ENCODE measurements around the gene SNRPA.

Gene SNRPA

DNA sequence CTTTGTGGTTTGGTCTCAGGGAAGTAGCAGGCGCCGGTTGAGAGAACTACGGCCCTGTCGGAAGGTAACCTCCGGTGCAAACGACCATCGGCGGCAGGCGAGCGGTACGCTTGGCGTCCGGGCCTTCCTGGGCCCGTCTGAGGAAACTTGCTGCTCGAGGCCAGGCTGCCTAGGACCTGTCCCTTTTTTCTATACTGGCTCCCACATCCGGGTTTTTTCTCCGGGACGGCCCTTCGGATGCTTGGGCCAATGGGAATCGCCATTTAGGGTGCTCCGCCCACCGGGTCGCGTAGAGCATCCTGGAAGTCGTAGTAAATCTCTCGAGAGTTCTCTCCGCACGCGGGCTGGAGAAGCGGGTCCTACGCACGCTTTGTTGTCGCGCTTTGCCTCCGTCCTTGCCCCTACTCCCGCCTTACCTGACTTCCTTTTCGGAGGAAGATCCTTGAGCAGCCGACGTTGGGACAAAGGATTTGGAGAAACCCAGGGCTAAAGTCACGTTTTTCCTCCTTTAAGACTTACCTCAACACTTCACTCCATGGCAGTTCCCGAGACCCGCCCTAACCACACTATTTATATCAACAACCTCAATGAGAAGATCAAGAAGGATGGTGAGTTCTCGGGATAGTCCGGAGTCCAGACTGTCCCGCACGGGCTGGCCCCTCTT lies at the start of gene SNRPA:
SNRPA (plus strand) TSS at position 330 of the 664 bp plus-strand sequence; CDS start at position 536, 206 bp downstream.
- H3K4me3 ChIP-seq (ENCODE audit: low read depth, low read length): peak within 1 kb of the TSS; percentile 74

DNA sequence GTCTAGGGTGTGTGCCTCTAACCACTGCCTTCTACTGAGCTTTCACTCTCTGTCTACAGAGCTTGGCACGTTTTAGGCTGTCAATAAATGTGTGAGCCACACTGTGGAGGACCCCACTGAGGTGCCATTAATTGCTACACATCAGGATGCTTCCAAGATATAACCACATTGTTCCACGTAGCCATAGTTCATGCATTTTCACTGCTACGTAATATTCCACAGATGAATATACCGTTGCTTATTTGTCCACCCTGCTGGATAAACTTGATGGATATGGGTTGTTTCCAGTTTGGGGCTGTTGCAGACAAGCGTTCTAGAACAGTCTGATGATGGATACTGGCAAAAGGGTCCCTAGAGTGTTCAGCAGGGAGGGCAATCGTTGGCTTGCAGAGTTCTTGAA lies 49.2 kb upstream of the SNRPA start:
- H3K4me3 ChIP-seq (ENCODE audit: low read depth, low read length): no peak overlapping the region

DNA sequence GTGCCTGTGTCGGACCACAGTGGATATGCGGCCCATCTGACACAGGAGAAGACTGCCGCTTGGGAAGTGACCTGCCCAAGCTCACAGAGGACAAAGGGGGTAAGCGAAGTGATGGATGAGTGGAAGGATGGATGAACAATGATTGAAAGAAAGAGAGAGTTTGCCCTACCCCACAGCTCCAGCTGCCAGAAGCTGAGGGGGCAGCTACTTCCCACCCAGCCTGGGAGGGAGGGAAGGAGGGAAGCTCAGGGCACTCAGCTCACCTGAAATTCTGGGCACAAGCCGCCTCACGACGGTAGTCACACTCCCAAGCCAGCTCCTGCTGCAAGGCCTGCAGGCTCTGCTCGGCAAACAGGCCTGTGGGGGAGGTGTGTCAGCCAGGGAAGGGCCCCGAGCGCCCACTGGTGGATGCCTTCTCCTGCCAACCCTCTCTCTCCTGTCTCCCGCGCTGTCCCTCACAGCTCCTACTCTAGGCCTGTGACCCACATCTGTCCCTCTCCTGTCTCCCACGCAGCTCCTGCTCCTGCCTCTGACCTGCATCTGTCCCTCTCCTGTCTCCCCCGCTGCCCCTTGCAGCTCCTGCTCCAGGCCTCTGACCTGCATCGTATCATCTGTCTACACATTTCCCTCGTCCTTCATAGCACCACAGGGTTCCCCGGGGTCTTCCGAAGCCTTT lies 48.5 kb upstream of the SNRPA start:
- H3K4me3 ChIP-seq (ENCODE audit: low read depth, low read length): no peak overlapping the region

DNA sequence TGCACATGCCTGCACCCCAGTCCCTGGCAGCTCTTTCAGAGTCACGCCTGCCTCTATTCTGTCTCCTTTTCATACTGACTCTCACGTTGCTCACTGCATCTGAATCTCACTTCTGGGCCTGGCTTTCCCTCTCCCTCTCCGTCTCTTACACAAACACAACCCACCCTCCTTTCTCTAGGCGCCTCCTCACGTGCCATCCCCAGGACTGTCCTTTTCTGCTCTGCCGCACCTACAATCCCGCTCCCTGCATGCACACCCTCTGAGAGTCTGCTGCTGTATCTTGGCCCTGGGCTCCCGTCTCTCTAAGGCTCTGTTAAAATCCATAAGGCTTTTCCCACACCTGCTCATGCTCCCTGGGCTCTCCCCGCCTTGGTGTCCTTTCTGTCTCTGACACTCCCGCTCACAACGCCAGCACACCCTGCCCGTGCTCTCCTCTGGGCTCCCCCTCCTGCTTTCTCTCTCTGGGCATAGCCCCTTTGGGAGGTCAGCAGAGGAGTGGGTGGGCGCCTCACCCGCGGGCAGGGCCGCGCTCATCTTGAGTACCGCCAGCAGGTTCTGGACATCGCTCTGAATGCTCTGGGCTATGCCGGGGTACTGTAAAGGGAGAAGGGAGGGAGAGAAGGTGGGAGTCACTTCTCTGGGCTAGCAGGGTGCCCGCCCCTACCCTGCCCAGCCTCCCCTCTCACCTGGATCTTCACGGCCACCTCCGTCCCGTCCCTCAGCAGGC lies 47.8 kb upstream of the SNRPA start:
- no peak overlapping the region for H3K4me3 ChIP-seq (ENCODE audit: low read depth, low read length)

DNA sequence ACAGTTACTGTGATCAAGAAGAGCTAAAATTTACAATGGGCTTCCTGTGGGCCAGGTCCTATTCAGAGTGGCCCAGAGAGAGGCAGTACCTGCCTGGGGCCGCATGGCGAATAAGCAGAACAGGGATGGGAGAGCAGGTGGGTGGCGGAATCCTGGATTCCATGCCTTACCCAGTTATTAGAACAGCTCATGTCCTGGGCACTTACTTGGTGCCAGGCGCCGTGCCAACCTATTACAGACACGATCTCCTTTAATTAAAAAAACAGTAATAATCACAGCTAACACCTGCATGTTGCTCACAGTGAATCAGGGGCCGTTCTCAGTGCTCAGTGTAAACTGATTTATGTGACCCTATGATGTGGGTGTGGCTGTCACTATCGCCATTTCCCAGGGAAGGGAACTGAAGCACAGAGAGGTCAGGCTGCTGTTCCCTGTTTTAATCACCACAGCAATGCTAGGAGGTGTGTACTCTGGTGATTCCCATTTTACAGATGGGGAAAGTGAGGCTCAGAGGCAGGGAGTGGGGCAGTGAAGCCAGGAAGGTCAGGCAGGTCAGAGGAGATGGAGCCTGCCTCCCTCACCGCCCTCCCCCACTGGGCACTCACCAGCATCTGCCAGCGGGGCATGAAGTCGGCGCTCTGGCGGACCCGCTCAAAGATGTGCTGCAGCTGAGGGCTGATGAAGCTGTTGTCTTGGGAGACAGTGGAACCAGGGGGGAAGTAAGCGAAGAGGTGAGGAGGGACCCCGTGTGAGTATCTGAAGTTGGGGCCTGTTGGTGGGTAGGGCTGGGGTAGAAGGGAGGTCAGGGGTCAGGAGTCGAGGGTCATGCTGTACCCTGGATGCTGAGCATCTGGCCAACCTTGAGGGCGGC lies 46.3 kb upstream of the SNRPA start:
- no peak overlapping the region for H3K4me3 ChIP-seq (ENCODE audit: low read depth, low read length)

DNA sequence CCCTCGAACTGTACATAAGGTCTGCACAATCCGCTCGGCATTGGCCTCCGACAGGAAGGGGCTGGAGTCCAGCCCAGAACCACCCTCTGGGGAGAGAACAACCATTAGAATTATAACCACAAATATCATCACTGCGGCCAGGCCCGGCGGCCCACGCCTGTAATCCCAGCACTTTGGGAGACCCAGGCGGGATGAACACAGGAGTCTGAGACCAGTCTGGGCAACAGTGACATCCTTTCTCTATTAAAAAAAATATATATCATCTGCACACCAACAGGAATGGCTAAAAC lies 45.7 kb upstream of the SNRPA start:
- no peak overlapping the region for H3K4me3 ChIP-seq (ENCODE audit: low read depth, low read length)

DNA sequence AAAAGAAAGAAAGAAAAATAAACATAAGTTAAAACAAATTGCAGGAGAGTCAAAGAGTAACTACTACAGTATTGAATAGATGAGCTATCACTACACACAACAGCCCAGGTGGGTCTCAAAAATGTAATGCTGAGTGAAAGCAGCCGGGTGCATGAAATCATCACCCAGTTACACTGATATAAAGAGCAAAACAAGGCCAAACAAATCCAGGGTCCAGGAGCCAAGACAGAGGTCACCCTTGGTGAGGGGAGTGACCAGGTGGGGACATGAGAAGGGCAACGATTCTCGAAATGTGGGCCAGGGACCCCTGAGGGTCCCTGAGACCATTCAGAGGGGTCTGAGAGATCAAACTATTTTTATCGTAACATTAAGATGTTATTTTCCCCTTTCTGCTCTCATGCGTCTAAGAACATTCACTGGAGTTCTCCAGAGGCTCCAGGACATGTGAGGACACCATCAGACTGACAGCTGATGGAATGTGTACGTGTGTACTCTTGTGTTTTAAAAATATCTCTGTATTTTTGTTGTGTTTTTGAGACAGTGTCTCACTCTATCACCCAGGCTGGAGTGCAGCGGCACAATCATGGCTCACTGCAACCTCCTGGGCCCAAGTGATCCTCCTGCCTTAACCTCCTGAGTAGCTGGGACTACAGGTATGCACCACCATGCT lies 44.9 kb upstream of the SNRPA start:
- no peak overlapping the region for H3K4me3 ChIP-seq (ENCODE audit: low read depth, low read length)

DNA sequence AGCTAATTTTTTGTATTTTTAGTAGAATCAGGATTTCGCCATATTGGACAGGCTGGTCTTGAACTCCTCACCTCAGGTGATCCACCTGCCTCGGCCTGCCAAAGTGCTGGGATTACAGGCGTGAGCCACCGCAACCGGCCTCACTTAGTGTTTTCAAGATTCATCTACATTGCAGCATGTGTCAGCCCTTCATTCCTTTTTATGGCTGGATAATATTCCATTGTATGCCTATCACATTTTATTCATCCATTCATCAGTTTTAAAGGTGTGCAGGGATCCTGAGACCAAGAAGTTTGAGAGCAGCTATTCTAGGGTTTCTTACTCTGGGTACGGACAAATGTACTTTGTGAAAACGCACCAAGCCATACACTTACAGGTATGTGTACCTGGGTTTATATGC lies 43.4 kb upstream of the SNRPA start:
- H3K4me3 ChIP-seq (ENCODE audit: low read depth, low read length): no peak overlapping the region

DNA sequence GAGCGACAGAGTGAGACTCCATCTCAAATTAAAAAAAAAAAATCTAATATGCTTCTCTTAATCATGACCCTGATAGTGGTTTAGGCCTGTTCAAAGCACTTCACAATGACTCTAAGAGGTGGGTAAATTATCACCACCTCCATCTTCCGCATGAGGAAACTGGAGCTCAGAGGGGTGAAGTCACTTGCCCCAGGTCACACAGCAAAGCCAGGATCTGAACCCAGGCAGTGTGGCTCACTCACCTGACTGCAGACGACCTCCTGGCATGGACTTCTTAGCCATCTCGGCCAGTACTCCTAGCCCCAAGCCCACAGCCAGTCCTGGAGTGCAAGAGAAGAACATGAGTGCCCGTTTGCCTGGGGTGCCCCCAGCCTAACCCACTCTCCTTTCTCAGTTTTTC lies 41.2 kb upstream of the SNRPA start:
- no peak overlapping the region for H3K4me3 ChIP-seq (ENCODE audit: low read depth, low read length)

DNA sequence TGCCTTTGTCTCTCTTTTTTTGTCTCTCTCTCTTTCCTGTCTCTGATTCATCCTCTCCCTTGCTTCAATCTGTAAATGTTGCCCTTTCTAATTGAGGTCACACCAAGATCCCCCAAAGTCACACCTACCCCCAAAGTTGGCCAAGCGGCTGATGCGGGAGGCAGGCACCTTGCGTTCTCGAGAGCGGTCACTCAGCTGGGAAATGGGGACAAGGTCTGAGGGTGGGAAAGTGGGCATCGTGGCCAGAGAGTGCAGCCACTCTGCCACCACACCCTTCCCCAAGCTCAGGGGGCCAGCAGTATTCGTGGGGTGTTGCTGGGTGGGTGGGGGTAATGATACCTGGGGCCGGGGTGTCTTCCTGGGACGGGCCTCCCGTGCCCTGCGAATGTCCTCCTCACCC lies 37.1 kb upstream of the SNRPA start:
- no peak overlapping the region for H3K4me3 ChIP-seq (ENCODE audit: low read depth, low read length)

DNA sequence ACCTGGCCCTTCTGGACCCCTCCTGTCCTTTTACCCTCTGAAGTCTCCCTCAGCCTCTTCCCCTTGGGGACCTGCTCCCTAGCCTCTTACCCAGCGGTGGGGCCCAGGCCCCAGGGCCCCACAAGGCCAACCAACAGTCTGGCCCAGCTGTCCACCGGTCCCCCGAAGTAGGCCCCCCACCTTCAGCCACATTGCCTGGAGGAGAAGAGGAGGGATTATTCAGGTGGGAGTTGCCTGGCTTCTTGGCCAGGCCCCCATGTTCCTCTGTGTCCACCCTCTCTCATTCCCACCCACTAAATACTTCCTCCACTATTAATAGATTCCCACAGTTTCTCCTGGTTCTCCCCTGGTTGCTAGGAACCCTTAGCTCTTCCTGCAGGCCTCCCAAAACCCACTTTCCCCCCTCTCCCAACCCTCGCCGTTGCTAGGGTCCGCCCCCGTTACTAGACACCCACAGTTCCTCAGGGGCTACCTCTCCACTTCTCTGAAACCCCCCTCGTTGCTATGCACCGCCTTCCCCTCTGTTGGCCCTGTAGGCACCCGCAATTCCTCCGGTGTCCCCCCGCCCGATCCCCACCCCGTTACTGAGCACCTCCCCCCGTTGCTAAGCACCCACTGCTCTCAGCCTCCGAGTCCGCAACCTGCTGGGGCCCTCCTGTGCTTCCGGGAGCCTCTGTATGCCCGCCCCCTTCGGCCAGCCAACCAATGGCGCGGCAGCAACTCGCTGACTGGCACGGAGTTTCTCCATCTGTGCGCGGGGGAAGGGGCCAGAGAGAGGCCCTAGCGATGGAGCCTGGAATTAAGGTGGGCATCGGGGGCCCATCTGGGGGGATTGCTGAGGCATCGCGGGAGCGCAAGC lies 36.3 kb upstream of the SNRPA start:
- peak overlapping the region; percentile 74 for H3K4me3 ChIP-seq (ENCODE audit: low read depth, low read length)

DNA sequence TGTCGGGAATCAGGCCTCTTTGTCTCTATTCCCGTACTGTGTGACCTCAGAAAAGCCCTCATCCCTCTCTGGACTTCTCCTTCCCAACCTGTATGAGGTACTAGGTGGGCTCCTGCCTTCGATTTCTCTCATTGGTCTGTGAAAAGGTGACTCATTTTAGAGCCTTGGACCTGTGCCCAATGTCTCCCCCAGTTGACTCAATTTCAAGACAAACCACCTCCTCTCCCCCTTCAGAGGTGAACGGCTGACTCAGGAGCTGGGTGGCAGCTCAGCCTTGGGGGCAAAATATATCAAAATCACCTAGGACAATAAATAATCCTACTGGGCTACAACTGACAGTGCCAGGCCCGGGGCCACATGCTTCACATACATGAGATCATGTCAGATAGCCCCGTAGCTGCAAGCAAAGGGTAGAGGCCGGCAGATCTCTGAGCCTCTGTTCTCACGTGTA lies 34.9 kb upstream of the SNRPA start:
- peak overlapping the region; percentile 74 for H3K4me3 ChIP-seq (ENCODE audit: low read depth, low read length)

DNA sequence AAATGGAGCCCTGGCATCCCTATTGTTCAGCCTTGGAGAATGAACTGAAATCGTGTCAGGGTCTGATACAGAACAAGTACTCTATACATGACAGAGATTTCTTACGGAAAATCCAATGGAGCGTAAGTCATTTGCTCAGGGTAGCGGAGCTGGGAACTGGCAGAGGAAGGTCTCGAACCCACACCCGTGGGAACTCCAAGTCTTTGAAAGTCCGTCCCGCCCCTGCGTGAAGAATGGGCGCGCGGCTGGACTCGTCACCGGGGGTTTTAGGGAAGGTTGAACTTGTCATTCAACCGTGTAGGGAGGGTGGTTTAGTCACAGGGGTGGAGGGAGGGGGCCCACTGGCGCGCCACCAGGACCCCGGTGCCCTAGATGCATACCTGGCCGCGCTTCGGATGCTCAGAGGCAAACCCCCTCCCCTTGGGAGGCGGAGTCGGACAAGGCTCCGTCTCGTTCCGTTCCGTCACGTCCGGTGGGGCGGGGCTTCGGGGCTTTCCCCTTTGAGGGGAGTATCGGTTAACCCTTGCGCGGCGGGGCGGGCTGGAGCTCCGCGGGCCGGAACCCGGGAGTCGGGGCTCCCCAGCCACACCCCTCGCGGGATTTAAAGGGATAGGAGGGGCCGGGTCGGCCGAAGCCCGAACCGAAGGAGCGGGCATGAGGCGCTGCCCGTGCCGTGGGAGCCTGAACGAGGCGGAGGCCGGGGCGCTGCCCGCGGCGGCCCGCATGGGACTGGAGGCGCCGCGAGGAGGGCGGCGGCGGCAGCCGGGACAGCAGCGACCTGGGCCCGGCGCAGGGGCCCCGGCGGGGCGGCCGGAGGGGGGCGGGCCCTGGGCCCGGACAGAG lies 34.3 kb upstream of the SNRPA start, which contains the start of the genes COQ8B and ITPKC:
COQ8B (minus strand) TSS at position 405 of the 843 bp plus-strand sequence. CDS start 2,254 bp downstream, outside the sequence.
ITPKC (plus strand) TSS at position 631 of the 843 bp plus-strand sequence; CDS start at position 655, 24 bp downstream.
- H3K4me3 ChIP-seq (ENCODE audit: low read depth, low read length): peak within 1 kb of the TSS; percentile 74

DNA sequence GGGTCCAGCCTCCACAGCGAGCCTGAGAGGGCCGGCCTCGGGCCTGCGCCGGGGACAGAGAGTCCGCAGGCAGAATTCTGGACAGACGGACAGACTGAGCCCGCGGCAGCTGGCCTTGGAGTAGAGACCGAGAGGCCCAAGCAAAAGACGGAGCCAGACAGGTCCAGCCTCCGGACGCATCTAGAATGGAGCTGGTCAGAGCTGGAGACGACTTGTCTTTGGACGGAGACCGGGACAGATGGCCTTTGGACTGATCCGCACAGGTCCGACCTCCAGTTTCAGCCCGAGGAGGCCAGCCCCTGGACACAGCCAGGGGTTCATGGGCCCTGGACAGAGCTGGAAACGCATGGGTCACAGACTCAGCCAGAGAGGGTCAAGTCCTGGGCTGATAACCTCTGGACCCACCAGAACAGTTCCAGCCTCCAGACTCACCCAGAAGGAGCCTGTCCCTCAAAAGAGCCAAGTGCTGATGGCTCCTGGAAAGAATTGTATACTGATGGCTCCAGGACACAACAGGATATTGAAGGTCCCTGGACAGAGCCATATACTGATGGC lies 33.6 kb upstream of the SNRPA start:
- peak overlapping the region; percentile 74 for H3K4me3 ChIP-seq (ENCODE audit: low read depth, low read length)

DNA sequence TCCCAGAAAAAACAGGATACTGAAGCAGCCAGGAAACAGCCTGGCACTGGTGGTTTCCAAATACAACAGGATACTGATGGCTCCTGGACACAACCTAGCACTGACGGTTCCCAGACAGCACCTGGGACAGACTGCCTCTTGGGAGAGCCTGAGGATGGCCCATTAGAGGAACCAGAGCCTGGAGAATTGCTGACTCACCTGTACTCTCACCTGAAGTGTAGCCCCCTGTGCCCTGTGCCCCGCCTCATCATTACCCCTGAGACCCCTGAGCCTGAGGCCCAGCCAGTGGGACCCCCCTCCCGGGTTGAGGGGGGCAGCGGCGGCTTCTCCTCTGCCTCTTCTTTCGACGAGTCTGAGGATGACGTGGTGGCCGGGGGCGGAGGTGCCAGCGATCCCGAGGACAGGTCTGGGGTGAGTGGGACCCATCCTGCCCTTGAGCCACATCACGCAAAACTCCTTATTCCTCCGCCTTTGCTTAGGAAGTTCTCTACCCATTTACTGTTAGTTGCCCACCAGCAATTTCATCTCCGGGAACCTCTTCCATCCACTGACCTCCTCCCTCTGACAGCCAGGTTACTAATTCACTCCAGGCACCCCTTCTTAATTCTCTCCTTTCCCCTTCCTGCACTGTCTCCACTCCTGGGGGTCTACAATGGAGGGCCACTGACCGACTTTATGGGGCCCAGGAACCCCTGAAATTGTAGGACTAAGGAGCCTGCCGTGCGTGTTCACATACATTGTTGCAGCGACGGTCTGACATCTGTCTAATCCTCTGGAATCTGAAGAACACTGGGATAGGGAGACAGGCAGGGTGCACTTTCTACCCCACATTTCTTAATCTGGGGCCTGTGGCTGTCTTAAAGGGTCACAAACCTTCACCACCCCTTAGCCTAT lies 32.9 kb upstream of the SNRPA start:
- peak overlapping the region; percentile 74 for H3K4me3 ChIP-seq (ENCODE audit: low read depth, low read length)

DNA sequence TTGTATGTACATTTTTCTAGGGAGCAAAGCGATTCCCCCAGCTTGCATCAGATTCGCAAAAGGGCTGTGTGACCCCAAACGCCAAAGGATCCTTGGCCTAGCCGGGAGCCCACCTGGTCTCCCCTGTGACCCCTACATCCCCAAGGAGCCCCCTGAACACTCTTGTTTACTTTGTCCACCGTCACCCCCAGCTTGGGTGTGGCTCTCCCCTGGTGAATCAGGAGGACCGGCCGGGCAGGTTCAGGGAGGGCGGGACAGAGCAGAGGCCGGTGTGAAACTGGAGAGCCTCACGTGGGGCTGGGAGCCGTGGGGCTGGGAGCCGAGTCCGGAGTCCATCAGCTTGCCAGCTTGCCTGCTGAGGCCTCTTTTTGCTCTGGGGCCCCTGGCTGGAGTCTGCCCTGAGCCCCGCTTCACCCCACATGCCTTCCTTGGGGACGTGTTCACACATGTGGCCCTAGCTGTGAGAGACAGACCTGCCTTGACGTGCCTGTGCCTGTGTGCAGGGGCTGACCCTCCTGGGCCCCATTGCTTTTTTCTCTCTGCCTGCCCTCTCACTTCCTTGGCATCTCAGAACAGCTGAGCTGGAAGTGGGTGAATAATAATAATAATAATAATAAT lies 32.1 kb upstream of the SNRPA start:
- peak overlapping the region; percentile 74 for H3K4me3 ChIP-seq (ENCODE audit: low read depth, low read length)

DNA sequence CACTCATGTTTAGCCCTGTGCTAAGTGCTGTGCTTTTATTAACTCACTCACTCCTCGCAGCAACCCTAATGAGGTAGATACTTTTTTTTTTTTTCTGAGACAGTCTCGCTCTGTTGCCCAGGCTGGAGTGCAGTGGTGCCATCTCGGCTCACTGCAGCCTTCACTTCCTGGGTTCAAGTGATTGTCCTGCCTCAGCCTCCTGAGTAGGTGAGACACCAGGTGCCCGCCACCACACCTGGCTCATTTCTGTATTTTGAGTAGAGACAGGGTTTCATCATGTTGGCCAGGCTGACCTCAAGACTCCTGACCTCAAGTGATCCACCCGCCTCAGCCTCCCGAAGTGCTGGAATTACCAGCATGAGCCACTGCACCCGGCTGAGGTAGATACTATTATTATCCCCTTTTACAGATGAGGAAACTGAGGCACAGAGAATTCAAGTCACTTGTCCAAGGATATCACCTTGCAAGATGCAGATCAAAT lies 31.5 kb upstream of the SNRPA start:
- no peak overlapping the region for H3K4me3 ChIP-seq (ENCODE audit: low read depth, low read length)
